Hepatocyte (in vitro differentiated cells): ENCODE measurements around the gene SLC32A1. TPM values are rescaled to one million over a fixed set of nuclear protein-coding genes. Genes with fewer than 3 reads are reported as not detected.

Experiments
- DNase-seq: peaks from one replicate; pipeline ENCODE4 v3.0.0-alpha.2; 2016; ENCODE audit warnings: low spot score
- H2AFZ ChIP-seq: fragments of 200-600 bp; sonication (generic); 2 replicates; pipeline ENCODE4 v1.6.0; 2016; ENCODE audit warnings: antibody characterized with exemption, mild to moderate bottlenecking
- H3K27ac ChIP-seq: fragments of 200-600 bp; sonication (generic); 2 replicates; pipeline ENCODE4 v1.5.1; 2016; ENCODE audit warnings: mild to moderate bottlenecking
- H3K27me3 ChIP-seq: fragments of 200-600 bp; sonication (generic); 2 replicates; pipeline ENCODE4 v1.6.1; 2016
- H3K36me3 ChIP-seq: fragments of 200-600 bp; sonication (generic); replicated peaks from 2 replicates; pipeline ENCODE4 v1.5.1; 2016; ENCODE audit warnings: low read depth; ENCODE audit not compliant: insufficient read depth
- H3K4me1 ChIP-seq: fragments of 200-600 bp; sonication (generic); 2 replicates; pipeline ENCODE4 v1.5.1; 2016; ENCODE audit warnings: mild to moderate bottlenecking, moderate library complexity; ENCODE audit not compliant: insufficient read depth
- H3K4me2 ChIP-seq: fragments of 200-600 bp; sonication (generic); 2 replicates; pipeline ENCODE4 v1.6.0; 2016
- H3K4me3 ChIP-seq: fragments of 200-600 bp; sonication (generic); 2 replicates; pipeline ENCODE4 v1.5.1; 2016; ENCODE audit warnings: mild to moderate bottlenecking
- H3K79me2 ChIP-seq: fragments of 200-600 bp; sonication (generic); 2 replicates; pipeline ENCODE4 v1.6.0; 2017; ENCODE audit warnings: mild to moderate bottlenecking
- H3K9me2 ChIP-seq: fragments of 200-600 bp; sonication (generic); replicated peaks from 2 replicates; pipeline ENCODE4 v1.6.0; 2017; ENCODE audit warnings: mild to moderate bottlenecking; ENCODE audit not compliant: insufficient read depth
- H3K9me3 ChIP-seq: fragments of 200-600 bp; sonication (generic); 2 replicates; pipeline ENCODE4 v1.5.1; 2016; ENCODE audit warnings: low read depth, mild to moderate bottlenecking
- H4K20me1 ChIP-seq: fragments of 200-600 bp; sonication (generic); 2 replicates; pipeline ENCODE4 v1.6.0; 2016; ENCODE audit warnings: mild to moderate bottlenecking; ENCODE audit not compliant: insufficient read depth, poor library complexity, severe bottlenecking
- CTCF ChIP-seq: fragments of 200-600 bp; sonication (generic); IDR thresholded peaks from 2 replicates; pipeline ENCODE4 v1.5.1; 2016; ENCODE audit warnings: antibody characterized with exemption, mild to moderate bottlenecking; ENCODE audit not compliant: poor library complexity
- EZH2 ChIP-seq: fragments of 200-600 bp; sonication (generic); IDR thresholded peaks from 2 replicates; pipeline ENCODE4 v1.6.1; 2016; ENCODE audit warnings: antibody characterized with exemption, mild to moderate bottlenecking, borderline replicate concordance
- EZH2phosphoT487 ChIP-seq: fragments of 200-600 bp; sonication (generic); IDR thresholded peaks from one replicate; pipeline ENCODE4 v1.6.1; 2018; ENCODE audit warnings: antibody characterized with exemption, mild to moderate bottlenecking, low read depth, moderate library complexity; ENCODE audit not compliant: unreplicated experiment, severe bottlenecking
- WGBS: methylation state at CpG from one replicate; pipeline ENCODE4 v1.1.6; 2016; ENCODE audit warnings: low lambda C conversion rate; ENCODE audit errors: missing lambda C conversion rate; 5-methylcytosine and 5-hydroxymethylcytosine counted together
- polyA plus RNA-seq: library from polyadenylated mRNA; unstranded; fragments of >200 nt; fragmentation: Nextera tagmentation; extraction: Ambion mirVana; gene quantifications from 2 replicates; pipeline ENCODE4 v1.2.1, GENCODE V29; 2016
- total RNA-seq: library from RNA; depleted of rRNA; stranded (reverse); fragments of >200 nt; gene quantifications from 2 replicates; pipeline ENCODE4 v1.2.3, GENCODE V29; 2014

SLC32A1 gene
- total and polyA plus RNA-seq, 2 experiments from 2014 or later, result not detected

GRCh38 chr20:38728191-38728781, 4.0 kb downstream of the SLC32A1 start:
- H3K4me3 ChIP-seq, result no peak overlapping the region
- H3K79me2 ChIP-seq, result no peaks in the 10 kb centered on the region
- H3K4me2 ChIP-seq, result no peak overlapping the region
- no peak overlapping the region for H3K27ac ChIP-seq
- WGBS, result 3% methylated on average over 47 of the region's 56 CpGs
- H2AFZ ChIP-seq, result no peak overlapping the region
- H4K20me1 ChIP-seq, result no peaks in the 10 kb centered on the region
- no peaks in the 10 kb centered on the region for H3K9me2 ChIP-seq
- no peaks in the 10 kb centered on the region for H3K9me3 ChIP-seq
- DNase-seq, result no peak
- TF ChIP-seq EZH2 (no peak), EZH2phosphoT487 (no peak), CTCF (no peak)
- H3K27me3 ChIP-seq, result peaks cover 98% of the 10 kb centered on the region
- H3K36me3 ChIP-seq, result no peaks in the 10 kb centered on the region
- H3K4me1 ChIP-seq, result peaks cover 9% of the 10 kb centered on the region

GRCh38 chr20:38728911-38729642, 4.8 kb downstream of the SLC32A1 start:
- Histone ChIP-seq H3K27me3 (peaks cover 98% of the 10 kb centered on the region), H3K79me2 (no peaks in the 10 kb centered on the region), H3K4me1 (peaks cover 9% of the 10 kb centered on the region), H3K27ac (no peak overlapping the region), H3K4me2 (no peak overlapping the region), H3K36me3 (no peaks in the 10 kb centered on the region), H3K9me3 (no peaks in the 10 kb centered on the region), H3K4me3 (no peak overlapping the region), H2AFZ (no peak overlapping the region), H3K9me2 (no peaks in the 10 kb centered on the region), H4K20me1 (no peaks in the 10 kb centered on the region)
- no peak for DNase-seq
- TF ChIP-seq CTCF (no peak), EZH2 (peak; percentile 98), EZH2phosphoT487 (peak; percentile 90)
- WGBS, result 2% methylated on average over 40 of the region's 41 CpGs

GRCh38 chr20:38729767-38730166, 5.5 kb downstream of the SLC32A1 start:
- H4K20me1 ChIP-seq, result no peaks in the 10 kb centered on the region
- peaks cover 97% of the 10 kb centered on the region for H3K27me3 ChIP-seq

More at GRCh38 chr20:38729767-38730166, 5.5 kb downstream of the SLC32A1 start:
- Histone ChIP-seq H3K4me1 (peaks cover 9% of the 10 kb centered on the region), H3K9me2 (no peaks in the 10 kb centered on the region), H3K4me3 (no peak overlapping the region), H3K9me3 (no peaks in the 10 kb centered on the region), H2AFZ (no peak overlapping the region), H3K27ac (no peak overlapping the region), H3K4me2 (no peak overlapping the region), H3K79me2 (no peaks in the 10 kb centered on the region), H3K36me3 (no peaks in the 10 kb centered on the region)
- TF ChIP-seq EZH2phosphoT487, result no peak
- TF ChIP-seq CTCF, result no peak
- TF ChIP-seq EZH2, result no peak
- no peak for DNase-seq
- 16% methylated on average over 7 of the region's 7 CpGs for WGBS
